ENCODE data around the gene NEDD4.

- TF ChIP-seq, protein P1, sequence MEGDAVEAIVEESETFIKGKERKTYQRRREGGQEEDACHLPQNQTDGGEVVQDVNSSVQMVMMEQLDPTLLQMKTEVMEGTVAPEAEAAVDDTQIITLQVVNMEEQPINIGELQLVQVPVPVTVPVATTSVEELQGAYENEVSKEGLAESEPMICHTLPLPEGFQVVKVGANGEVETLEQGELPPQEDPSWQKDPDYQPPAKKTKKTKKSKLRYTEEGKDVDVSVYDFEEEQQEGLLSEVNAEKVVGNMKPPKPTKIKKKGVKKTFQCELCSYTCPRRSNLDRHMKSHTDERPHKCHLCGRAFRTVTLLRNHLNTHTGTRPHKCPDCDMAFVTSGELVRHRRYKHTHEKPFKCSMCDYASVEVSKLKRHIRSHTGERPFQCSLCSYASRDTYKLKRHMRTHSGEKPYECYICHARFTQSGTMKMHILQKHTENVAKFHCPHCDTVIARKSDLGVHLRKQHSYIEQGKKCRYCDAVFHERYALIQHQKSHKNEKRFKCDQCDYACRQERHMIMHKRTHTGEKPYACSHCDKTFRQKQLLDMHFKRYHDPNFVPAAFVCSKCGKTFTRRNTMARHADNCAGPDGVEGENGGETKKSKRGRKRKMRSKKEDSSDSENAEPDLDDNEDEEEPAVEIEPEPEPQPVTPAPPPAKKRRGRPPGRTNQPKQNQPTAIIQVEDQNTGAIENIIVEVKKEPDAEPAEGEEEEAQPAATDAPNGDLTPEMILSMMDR (conservative IDR thresholded peaks at IDR 0.05; ENCODE audit: low read depth, low read length) = no peak
- no peak for TF ChIP-seq POLR2A (IDR thresholded peaks at IDR 0.05; ENCODE audit: low read depth, low read length)
- TF ChIP-seq SMC3 (IDR thresholded peaks at IDR 0.05; ENCODE audit: low read depth, low read length) = no peak
- no peak for TF ChIP-seq RCOR1 (IDR thresholded peaks at IDR 0.05; ENCODE audit: insufficient replicate concordance, low read length)
- TF ChIP-seq RAD21 (IDR thresholded peaks at IDR 0.05; ENCODE audit: low read length) = no peak
- TF ChIP-seq MXI1 (IDR thresholded peaks at IDR 0.05; ENCODE audit: borderline replicate concordance, low read depth, low read length) = no peak
- TF ChIP-seq CEBPB (IDR thresholded peaks at IDR 0.05; ENCODE audit: low read depth, low read length) = no peak
- TF ChIP-seq CHD1 (IDR thresholded peaks at IDR 0.05; ENCODE audit: low read depth, low read length) = no peak
- TF ChIP-seq, protein P2, sequence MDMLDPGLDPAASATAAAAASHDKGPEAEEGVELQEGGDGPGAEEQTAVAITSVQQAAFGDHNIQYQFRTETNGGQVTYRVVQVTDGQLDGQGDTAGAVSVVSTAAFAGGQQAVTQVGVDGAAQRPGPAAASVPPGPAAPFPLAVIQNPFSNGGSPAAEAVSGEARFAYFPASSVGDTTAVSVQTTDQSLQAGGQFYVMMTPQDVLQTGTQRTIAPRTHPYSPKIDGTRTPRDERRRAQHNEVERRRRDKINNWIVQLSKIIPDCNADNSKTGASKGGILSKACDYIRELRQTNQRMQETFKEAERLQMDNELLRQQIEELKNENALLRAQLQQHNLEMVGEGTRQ (IDR thresholded peaks at IDR 0.05; ENCODE audit: low read depth, low read length) = no peak
- no peak for TF ChIP-seq MAFK (IDR thresholded peaks at IDR 0.05; ENCODE audit: low read depth, low read length)
- TF ChIP-seq RFX5 (IDR thresholded peaks at IDR 0.05; ENCODE audit: low read depth, low read length) = no peak
Observed at GRCh38 chr15:55802600-55803376, 190.6 kb downstream of the NEDD4 start.

All from IMR-90 (cell line).